RPMI8226 (cell line): ENCODE measurements around the gene PRSS1.
A peak's percentile ranks its signal among the peaks of the same experiment; 100 is the strongest.
"Not testable (repeated sequence)": the region's sequence is repeated elsewhere in the genome, so short reads cannot be mapped to it uniquely, and the experiment has no call there.

Experiments
- DNase-seq: peaks from one replicate; pipeline ENCODE4 v3.0.0-alpha.2; 2015

Gene PRSS1

DNA sequence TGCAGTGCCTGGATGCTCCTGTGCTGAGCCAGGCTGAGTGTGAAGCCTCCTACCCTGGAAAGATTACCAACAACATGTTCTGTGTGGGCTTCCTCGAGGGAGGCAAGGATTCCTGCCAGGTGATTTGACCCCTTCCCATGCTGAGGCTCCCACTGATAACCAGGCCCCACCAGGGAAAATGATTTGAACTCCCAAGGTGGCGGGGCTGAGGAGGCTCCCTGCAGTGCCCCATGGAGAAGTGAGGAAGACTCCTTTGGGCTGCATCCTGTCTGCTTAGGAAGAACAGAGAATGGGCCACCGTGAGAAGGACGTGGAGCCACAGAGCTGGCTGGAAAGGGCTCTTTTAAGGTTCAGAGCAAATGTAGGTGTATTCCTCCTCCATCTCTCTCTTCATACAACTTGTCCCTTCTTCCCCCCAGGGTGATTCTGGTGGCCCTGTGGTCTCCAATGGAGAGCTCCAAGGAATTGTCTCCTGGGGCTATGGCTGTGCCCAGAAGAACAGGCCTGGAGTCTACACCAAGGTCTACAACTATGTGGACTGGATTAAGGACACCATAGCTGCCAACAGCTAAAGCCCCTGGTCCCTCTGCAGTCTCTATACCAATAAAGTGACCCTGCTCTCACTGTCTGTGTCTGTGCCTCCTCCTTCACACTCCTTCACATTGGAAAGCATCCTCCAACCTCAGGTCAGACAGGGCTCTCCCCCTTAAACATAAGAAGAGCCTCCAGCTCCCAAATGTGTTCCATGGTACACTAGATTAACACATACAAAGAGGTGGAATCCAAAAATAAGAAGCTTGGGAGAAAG, 24.9 kb downstream of the PRSS1 start:
- no peak for DNase-seq

DNA sequence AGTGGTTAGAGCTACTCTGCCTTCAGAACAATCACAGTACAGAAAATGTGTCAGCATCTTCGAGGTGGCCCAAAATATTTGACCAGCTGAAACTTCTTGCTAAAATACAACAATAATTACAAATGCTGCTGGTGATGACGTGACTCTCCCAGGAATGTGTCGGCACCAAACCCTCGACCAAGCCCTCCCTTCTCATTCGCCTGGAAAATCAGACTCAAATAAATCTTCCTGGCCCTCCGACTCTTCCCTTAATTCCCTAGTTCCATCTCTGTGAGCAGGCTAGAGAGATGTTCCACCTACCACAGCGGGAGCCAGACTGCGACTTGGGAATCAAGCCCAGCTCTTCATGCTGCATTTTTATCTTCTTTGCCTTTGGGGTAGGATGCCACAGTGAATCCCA, 25.6 kb downstream of the PRSS1 start:
- no peak for DNase-seq

DNA sequence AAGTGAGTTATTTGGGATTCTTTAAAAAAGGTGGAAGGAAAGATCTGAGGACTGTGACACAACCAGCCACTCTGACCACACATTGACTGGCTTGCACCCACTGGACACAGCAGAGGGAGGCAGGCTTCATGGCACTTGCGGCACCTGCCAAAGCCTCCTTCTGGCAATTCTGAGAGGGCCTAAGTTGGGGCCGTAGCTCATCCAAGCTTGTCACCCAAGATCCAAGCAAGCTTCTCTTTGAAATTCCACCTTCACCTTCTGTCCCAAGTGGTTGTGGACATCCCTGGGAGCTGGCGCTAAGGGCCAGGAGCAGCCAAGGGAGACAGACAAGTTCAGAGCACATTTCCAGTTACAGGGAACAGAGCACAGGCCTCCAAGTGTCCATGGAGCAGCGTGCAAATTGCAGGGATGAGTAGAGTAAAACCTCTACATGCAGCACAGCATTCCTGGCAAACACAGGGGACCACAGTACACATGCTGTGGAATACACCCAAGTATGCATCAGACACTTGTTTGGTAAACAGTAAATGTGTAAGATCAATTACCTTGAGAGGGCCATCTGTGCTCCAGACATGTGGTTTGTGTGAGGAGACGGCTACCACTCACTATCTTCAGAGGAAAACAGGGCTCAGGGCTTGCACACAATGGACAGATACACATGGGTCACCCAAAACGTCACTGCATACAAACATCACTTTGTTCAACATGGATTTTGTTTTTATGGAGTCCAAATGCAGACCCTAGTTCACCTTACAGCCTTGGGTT, 26.3 kb downstream of the PRSS1 start:
- DNase-seq: not testable (repeated sequence)

DNA sequence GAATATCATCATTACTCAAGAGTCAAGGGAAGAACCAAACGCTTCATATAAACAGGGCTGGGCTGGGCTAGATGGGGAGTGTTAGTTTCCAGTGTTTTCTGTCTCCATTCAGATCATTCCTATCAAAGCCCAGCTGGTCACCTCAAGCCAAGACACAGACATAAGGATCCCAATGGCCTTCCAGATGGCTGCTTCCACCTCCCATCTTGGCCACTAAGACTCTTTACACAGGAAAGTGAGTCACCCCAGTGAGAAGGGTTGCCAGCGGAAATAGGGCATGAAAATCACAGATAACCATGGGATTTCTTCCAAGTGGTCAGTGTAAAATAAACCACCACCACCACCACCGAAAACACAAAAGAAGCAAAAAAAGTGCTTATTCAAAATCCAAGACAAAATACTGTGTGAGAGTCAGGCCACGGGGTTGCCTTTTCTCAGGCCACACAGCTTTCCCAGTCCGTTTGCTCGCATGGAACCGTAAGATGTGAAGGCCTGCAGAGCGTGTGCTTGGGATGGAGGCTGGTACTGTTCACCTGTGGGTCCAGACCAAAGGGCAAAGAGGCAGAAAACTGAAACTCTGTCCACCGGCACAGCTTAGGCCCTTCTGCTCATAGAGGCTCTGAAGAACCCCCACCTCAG, 27.1 kb downstream of the PRSS1 start:
- DNase-seq: peak; percentile 46

DNA sequence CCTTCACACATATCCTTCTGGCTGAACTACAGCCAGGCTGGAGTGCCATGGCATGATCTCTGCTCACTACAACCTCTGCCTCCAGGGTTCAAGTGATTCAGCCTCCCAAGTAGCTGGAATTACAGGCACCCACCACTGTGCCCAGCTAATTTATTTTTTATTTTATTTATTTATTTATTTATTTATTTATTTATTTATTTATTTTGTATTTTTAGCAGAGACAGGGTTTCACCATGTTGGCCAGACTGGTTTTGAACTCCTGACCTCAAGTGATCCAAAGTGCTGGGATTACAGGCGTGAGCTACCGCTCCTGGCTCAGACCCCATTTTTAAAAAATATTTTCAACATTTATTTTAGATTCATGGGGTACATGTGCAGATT, 27.6 kb downstream of the PRSS1 start:
- not testable (repeated sequence) for DNase-seq

DNA sequence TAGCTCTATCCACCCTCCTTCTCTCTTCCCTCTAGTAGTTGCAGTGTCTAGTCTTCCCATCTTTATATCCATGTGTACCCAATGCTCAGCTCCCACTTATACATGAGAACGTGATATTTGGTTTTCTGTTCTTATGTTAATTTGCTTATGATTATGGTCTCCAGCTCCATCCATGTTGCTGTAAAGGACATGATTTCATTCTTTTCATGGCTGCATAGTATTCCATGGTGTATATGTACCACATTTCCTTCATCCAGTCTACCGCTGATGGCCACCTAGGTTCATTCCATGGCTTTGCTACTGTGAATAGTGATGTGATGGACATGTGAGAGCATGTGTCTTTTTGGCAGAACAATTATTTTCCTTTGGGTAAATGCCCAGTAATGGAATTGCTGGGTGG, 28.0 kb downstream of the PRSS1 start:
- DNase-seq: no peak

DNA sequence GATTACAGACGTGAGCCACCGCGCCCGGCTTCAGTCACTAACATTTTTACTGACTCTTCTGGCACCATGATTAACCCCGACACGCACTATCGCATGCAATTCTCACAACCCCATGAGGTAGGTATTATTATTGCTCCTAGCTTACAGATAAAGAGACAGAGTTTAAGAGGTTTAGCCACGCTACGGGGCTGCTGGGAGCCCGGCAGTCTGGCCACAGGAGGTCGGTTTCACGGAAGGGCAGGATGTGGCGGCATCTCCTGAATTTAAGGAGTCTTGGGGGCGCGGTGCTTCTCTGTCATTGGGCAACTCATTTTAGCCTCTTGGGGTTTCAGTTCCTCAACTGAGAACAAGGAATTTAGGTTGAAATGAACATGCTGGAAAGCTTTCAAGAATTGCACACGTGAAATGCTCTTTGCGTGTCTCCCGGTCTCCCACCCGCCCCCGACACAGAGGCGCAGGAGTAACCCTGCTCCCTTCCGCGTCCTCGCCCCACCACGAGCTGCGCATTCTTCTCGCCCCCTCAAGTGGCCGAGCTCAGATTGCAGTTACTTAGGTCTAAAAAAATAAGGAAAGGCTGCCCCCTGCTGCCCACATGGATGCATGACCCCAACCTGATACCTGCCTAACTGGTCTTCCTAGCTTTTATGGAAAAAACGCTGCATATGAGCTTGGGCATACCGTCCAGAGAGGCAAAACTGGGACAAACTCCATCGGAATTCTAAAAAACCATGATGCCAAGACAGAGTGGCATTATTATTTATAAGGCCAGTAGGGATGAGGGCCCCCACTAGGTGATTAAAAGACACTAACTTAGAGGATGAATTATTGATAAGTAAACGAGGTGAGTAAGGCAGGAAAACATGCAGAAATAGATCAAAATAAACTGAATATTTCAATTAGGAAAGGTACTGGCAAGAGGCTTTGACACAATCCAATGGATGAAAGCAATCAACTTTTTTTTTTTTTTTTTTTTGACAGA, 33.9 kb downstream of the PRSS1 start:
- DNase-seq: peak; percentile 96

DNA sequence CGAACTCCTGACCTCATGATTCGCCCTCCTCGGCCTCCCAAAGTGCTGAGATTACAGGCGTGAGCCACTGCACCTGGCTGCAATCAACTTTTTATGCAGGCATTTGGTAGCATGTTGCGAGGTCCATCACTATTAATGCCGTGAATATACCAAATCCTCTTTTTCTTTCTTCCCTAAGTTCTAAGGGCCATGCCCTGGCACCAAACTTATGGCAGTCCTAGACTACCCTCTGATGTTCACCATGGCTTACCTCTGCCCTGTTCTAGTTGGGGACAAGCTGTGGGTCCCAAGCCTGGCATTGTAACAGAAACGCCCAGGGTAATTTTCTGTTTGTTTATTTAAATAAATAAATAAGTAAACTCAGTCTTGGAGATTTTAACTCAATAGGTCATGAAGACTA, 34.8 kb downstream of the PRSS1 start:
- DNase-seq: no peak

DNA sequence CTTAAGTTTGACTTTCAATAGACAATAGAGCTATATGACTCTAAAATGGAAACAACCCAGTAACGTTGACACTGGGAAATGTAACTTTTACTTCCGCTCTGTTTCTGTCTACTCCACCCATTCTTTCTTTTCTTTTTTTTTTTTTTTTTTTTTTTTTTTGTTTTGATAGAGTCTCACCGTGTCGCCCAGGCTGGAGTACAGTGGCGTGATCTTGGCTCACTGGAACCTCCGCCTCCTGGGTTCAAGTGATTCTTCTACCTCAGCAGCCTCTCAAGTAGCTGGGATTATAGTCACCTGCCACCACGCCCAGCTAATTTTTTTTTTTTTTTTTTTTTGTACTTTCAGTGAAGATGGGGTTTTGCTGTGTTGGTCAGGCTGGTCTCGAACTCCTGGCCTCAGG, 35.4 kb downstream of the PRSS1 start:
- no peak for DNase-seq

DNA sequence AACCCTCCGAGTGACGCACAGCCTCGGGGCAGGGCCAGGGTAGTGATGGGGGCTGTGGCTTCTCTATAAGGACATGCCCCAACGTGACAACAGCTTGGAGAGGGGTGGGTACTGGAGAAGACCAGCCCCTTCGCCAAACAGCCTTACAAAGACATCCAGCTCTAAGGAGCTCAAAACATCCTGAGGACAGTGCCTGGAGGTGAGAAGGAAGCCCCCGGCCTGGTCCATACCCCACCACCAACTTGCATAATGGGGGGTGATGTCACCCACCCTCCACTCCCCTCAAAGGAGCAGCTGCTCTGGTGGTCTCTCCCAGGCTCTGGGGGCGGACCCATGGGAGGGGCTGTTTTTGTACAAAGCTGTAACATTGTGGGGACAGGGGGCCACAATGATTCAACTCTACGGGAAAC, 36.6 kb downstream of the PRSS1 start:
- DNase-seq: no peak

DNA sequence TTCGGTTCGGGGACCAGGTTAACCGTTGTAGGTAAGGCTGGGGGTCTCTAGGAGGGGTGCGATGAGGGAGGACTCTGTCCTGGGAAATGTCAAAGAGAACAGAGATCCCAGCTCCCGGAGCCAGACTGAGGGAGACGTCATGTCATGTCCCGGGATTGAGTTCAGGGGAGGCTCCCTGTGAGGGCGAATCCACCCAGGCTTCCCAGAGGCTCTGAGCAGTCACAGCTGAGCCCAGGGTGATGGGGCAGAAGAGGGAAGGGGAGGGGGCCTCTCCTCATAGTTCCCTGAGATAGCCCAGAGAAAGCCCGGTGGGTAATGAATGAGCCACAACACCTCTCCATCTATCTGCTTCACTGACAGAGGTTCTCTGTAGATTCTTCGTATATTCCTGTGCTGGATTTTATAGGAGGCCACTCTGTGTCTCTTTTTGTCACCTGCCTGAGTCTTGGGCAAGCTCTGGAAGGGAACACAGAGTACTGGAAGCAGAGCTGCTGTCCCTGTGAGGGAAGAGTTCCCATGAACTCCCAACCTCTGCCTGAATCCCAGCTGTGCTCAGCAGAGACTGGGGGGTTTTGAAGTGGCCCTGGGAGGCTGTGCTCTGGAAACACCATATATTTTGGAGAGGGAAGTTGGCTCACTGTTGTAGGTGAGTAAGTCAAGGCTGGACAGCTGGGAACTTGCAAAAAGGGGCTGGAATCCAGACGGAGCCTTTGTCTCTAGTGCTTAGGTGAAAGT, 37.9 kb downstream of the PRSS1 start:
- no peak for DNase-seq

DNA sequence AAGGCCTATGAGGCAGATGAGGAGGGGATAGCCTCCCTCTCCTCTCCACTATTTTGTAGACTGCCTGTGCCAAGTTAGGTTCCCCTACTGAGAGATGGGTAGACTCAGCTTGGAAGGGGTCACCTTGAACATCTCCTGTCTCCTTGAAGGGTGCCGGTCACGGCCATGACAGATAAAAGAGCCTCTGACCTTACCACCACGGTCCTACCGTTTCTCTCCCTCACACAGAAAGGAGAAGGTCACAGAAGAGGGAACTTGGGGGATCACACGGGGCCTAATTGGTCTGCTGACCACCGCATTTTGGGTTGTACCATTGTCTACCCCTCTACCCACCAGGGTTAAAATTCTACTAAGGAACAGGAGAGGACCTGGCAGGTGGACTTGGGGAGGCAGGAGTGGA, 38.5 kb downstream of the PRSS1 start:
- DNase-seq: no peak

DNA sequence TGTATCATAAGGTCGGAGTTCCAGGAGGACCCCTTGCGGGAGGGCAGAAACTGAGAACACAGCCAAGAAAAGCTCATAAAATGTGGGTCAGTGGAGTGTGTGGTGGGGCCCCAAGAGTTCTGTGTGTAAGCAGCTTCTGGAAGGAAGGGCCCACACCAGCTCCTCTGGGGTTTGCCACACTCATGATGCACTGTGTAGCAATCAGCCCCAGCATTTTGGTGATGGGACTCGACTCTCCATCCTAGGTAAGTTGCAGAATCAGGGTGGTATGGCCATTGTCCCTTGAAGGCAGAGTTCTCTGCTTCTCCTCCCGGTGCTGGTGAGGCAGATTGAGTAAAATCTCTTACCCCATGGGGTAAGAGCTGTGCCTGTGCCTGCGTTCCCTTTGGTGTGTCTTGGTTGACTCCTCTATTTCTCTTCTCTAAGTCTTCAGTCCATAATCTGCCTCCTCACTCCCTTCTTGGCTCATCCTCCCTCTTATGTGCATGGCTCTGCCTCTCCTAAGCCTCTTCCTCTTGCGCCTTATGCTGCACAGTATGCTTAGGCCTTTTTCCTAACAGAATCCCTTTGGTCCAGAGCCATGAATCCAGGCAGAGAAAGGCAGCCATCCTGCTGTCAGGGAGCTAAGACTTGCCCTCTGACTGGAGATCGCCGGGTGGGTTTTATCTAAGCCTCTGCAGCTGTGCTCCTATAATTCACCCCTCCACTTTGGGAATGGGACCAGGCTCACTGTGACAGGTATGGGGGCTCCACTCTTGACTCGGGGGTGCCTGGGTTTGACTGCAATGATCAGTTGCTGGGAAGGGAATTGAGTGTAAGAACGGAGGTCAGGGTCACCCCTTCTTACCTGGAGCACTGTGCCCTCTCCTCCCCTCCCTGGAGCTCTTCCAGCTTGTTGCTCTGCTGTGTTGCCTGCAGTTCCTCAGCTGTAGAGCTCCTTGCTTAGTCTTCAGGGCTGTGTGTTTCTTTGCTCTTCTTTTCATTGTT, 39.3 kb downstream of the PRSS1 start:
- DNase-seq: no peak

DNA sequence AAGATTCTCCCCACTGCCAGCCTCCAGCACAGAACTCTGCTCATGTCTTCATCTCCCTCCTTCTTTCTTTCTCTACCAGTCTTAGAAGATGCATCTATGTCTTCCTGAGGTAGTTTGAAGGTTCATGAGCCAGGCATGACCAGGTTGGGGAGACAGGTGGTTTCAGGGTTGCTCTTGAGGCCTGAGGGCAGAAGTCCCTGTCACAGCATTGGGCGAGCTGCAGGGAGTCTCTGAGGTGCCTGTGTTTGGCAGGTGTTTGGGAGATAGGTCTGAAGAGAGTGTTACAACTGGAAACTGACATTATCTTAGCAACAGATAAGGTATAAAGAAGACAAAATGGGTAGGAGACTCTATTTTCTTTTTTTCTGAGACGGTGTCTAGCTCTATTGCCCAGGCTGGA, 40.2 kb downstream of the PRSS1 start:
- DNase-seq: no peak

DNA sequence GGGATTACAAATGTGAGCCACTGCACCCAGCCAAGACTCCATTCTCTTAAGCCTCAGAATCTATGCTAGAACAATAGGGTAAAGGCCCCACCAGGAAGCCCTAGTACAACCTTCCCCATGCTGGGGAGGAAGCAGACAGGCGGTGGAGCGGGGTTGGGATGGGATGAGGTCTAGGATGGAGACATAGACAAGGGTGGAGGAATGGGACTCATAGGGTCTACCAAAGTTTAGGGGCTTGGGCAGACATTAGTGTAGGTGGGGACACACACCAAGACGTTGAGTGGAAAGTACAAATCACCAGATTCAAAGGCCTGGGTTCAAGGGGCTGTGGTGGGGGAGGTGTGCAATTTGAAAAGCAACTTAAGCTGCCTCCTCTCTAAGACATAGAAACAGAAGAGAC, 40.8 kb downstream of the PRSS1 start:
- no peak for DNase-seq

DNA sequence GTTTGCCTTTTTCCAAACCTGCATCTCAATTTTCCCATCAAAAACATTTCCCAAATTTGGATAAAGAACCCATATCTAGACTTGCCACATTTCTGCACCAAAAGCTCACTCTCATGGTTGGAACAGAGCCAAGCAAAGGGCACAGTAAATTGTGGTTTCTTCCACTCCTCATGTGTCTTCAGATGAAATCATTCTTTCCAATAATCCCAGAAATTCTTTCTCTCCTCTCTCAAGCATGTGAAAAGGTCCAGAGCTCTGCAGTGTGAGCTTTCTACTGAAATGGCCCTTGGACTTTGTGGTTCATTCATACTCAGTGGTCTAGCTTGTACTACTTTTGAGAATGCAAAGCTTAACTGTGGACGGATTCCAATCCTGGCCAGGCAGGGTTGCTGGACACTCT, 41.3 kb downstream of the PRSS1 start:
- DNase-seq: peak; percentile 46

DNA sequence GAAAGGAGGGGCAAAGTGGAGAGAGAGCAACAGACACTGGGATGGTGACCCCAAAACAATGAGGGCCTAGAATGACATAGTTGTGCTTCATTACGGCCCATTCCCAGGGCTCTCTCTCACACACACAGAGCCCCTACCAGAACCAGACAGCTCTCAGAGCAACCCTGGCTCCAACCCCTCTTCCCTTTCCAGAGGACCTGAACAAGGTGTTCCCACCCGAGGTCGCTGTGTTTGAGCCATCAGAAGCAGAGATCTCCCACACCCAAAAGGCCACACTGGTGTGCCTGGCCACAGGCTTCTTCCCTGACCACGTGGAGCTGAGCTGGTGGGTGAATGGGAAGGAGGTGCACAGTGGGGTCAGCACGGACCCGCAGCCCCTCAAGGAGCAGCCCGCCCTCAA, 42.2 kb downstream of the PRSS1 start:
- DNase-seq: no peak

DNA sequence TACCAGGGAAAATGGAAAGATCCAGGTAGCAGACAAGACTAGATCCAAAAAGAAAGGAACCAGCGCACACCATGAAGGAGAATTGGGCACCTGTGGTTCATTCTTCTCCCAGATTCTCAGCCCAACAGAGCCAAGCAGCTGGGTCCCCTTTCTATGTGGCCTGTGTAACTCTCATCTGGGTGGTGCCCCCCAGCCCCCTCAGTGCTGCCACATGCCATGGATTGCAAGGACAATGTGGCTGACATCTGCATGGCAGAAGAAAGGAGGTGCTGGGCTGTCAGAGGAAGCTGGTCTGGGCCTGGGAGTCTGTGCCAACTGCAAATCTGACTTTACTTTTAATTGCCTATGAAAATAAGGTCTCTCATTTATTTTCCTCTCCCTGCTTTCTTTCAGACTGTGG, 42.9 kb downstream of the PRSS1 start:
- DNase-seq: no peak

DNA sequence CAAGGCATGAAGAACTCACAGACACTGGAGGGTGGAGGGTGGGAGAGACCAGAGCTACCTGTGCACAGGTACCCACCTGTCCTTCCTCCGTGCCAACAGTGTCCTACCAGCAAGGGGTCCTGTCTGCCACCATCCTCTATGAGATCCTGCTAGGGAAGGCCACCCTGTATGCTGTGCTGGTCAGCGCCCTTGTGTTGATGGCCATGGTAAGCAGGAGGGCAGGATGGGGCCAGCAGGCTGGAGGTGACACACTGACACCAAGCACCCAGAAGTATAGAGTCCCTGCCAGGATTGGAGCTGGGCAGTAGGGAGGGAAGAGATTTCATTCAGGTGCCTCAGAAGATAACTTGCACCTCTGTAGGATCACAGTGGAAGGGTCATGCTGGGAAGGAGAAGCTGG, 43.3 kb downstream of the PRSS1 start:
- no peak for DNase-seq

DNA sequence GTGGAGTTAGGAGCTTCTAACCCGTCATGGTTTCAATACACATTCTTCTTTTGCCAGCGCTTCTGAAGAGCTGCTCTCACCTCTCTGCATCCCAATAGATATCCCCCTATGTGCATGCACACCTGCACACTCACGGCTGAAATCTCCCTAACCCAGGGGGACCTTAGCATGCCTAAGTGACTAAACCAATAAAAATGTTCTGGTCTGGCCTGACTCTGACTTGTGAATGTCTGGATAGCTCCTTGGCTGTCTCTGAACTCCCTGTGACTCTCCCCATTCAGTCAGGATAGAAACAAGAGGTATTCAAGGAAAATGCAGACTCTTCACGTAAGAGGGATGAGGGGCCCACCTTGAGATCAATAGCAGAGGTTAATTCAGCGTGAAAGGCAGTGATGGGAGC, 43.9 kb downstream of the PRSS1 start:
- DNase-seq: no peak

DNA sequence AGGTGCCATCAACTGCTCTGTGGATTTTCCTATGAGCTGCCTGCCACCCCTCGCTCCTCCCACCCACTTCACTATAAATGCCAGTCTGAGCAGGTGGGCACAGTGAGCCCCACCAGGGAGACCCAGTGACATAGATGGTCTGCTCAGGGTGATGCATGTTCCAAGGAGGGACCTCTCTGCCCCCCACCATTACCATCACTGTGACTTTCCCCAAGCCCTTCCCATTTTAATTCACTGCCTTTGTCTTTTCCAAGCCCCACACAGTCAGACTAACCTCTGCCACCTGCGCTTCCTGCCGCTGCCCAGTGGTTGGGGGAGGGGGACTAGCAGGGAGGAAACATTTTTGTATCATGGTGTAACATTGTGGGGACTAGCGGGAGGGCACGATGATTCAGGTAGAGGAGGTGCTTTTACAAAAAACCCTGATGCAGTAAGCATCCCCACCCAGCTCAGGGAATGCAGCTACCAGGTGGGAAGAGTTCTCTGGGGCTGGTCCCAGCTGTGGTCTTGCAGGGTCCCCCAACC, 46.1 kb downstream of the PRSS1 start:
- DNase-seq: no peak
